A549 treated with AZD9567 at 1 μM for 4 hours (cell line): ENCODE results near the gene TRIM51G. TPM values are rescaled to one million over a fixed set of nuclear protein-coding genes. Genes with fewer than 3 reads are reported as not detected.

Experiments
- total RNA-seq: library from RNA; stranded (reverse); fragments of 200-300 nt; extraction: Qiagen RNA extraction; gene quantifications from 5 replicates; pipeline ENCODE4 v1.2.3, GENCODE V29; 2022; ENCODE audit not compliant: insufficient read depth

The TRIM51G gene, protein sequence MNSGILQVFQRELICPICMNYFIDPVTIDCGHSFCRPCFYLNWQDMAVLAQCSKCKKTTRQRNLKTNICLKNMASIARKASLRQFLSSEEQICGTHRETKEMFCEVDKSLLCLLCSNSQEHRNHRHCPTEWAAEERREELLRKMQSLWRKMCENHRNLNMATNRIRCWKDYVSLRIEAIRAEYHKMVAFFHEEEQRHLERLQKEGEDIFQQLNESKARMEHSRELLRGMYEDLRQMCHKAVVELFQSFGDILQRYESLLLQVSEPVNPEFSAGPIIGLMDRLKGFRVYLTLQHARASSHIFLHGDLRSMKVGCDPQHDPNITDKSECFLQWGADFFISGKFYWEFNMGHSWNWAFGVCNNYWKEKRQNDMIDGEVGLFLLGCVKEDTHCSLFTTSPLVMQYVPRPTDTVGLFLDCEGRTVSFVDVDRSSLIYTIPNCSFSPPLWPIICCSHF
- total RNA-seq = not detected in 5 replicates

DNA sequence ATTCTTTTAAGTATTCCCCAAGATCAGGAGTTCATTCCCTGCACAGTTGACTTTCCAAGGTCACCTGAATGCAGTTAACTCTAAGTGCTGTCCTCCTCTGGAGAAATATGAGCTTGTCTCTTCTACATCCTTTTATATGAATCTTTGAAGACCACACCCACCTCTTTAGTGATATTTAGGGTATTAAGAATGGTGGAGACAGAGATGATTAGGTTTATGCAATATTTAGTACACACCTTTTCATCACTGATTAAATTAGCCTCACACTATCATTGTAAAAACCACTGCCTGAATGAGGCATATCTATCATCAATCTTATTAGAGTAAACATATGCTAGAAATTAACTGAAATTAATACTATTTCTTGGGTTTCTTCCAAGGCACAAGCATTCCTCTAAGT is at the start of gene TRIM51G:
Gene TRIM51G, minus strand, starts transcription at position 101 of the 400 bp plus-strand sequence. CDS start 2,190 bp downstream, outside the sequence.

DNA sequence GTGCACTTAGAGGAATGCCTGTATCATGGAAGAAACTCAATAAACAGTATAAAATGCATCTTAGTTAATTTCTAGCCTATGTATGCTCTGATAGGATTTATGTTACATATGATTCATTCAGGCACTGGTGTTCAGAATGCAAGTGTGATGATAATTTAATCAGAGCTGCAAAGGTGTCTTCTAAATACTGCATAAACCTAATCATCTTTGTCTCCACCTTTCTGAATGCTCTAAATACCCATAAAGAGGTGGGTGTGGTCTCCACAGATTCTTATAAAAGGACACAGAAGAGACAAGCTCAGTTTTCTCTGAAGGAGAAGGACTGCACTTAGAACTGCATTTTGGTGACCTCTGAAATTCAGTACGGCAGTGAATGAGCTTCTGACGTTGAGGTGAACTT is 44.8 kb upstream of the TRIM51G start, which contains the start of gene TRIM49B:
Gene TRIM49B, plus strand, starts transcription at position 301 of the 400 bp plus-strand sequence. CDS start 2,777 bp downstream, outside the sequence.

Other genes starting within 250 kb of the TRIM51G start
- 0.07 TPM in 1 of 5 replicates, not detected in the others for gene TRIM49B, start 44.9 kb upstream of the TRIM51G start, total RNA-seq
- gene TRIM64C, start 75.2 kb upstream of the TRIM51G start, total RNA-seq = not detected in 5 replicates
- not detected in 5 replicates for gene FOLH1, start 224.7 kb upstream of the TRIM51G start, total RNA-seq